Caco-2 (cell line): ENCODE results near the gene FMN1. TPM values are rescaled to one million over a fixed set of nuclear protein-coding genes. Genes with fewer than 3 reads are reported as not detected.

Experiments used
- BruUV-seq: library from RNA; stranded (reverse); fragments of 400-500 nt; replicated peaks from 2 replicates; lab custom pipeline; 2021; lab: Mats Ljungman, UMichigan
- CTCF ChIA-PET: fragments of 300-600 bp; sonication (Branson Sonifier 250); formaldehyde crosslinking; loops from one replicate; lab custom pipeline; 2022; ENCODE audit warnings: antibody characterized with exemption; lab: Charles Lee
- POLR2A ChIA-PET: fragments of 300-600 bp; sonication (Branson Sonifier 250); formaldehyde crosslinking; loops from one replicate; lab custom pipeline; 2022; ENCODE audit warnings: antibody characterized with exemption; lab: Charles Lee
- DNase-seq, 2 experiments: peaks; one replicate each; pipeline versions ENCODE4 v3.0.0 to v3.0.0-alpha.2; 2020 to 2022
- H3K27me3 ChIP-seq: replicated peaks from 2 replicates; pipeline ENCODE4 v1.6.0; 2011; ENCODE audit warnings: low read length; ENCODE audit not compliant: control insufficient read depth, insufficient read depth
- H3K36me3 ChIP-seq: 2 replicates; pipeline ENCODE4 v1.5.1; 2011; ENCODE audit warnings: low read length; ENCODE audit not compliant: control insufficient read depth, insufficient read depth
- H3K4me1 ChIP-seq: fragments of 250-450 bp; sonication (Bioruptor Pico); 2 replicates; pipeline ENCODE4 v1.5.1; 2020; ENCODE audit warnings: mild to moderate bottlenecking
- H3K4me3 ChIP-seq: 2 replicates; pipeline ENCODE4 v1.5.1; 2011; ENCODE audit warnings: low read depth, mild to moderate bottlenecking, control low read depth, low read length
- H3K9me3 ChIP-seq: fragments of 250-450 bp; sonication (Bioruptor Pico); 2 replicates; pipeline ENCODE4 v1.5.1; 2020; ENCODE audit warnings: mild to moderate bottlenecking, moderate library complexity
- H3K27ac Mint-ChIP-seq: one replicate; pipeline ENCODE4 v1.8.0; 2022; ENCODE audit warnings: mixed read lengths; ENCODE audit not compliant: unreplicated experiment
- H3K27me3 Mint-ChIP-seq: one replicate; pipeline ENCODE4 v1.8.0; 2022; ENCODE audit warnings: mixed read lengths; ENCODE audit not compliant: insufficient read depth, unreplicated experiment
- H3K36me3 Mint-ChIP-seq: one replicate; pipeline ENCODE4 v1.8.0; 2022; ENCODE audit warnings: mild to moderate bottlenecking, mixed read lengths; ENCODE audit not compliant: insufficient read depth, unreplicated experiment
- H3K4me1 Mint-ChIP-seq: one replicate; pipeline ENCODE4 v1.8.0; 2022; ENCODE audit warnings: low read depth, mixed read lengths; ENCODE audit not compliant: unreplicated experiment
- H3K4me3 Mint-ChIP-seq: one replicate; pipeline ENCODE4 v1.8.0; 2022; ENCODE audit warnings: mild to moderate bottlenecking, moderate library complexity, mixed read lengths; ENCODE audit not compliant: unreplicated experiment
- H3K9me3 Mint-ChIP-seq: one replicate; pipeline ENCODE4 v1.8.0; 2022; ENCODE audit warnings: mixed read lengths; ENCODE audit not compliant: unreplicated experiment
- intact Hi-C: fragments of 100-400 bp; cut with micrococcal nuclease; formaldehyde crosslinking; loops from one replicate; pipeline ENCODE4 v1.10.0; 2022; ENCODE audit not compliant: unreplicated experiment
- total RNA-seq: library from RNA; stranded (reverse); gene quantifications from 2 replicates; pipeline ENCODE4 v1.2.3, GENCODE V29; 2022
- TF ChIP-seq, protein P1 (sequence below), 2 experiments: fragments of 200-600 bp in 1 of 2; IDR thresholded peaks; 1 replicate in 1 of 2; 2 replicates in 1 of 2; pipeline versions ENCODE4 v1.5.1 to v1.8.0; 2011 to 2022; ENCODE audit warnings: antibody characterized with exemption in 1 of 2, control low read depth in 1 of 2, inconsistent platforms in 1 of 2, low read depth in 1 of 2, low read length in 1 of 2, mild to moderate bottlenecking in 1 of 2, moderate library complexity in 1 of 2; ENCODE audit not compliant: insufficient read depth in 1 of 2, severe bottlenecking in 1 of 2, unreplicated experiment in 1 of 2

FMN1 gene
- total RNA-seq, 1 experiment from 2014 or later: 1.6 TPM

DNA sequence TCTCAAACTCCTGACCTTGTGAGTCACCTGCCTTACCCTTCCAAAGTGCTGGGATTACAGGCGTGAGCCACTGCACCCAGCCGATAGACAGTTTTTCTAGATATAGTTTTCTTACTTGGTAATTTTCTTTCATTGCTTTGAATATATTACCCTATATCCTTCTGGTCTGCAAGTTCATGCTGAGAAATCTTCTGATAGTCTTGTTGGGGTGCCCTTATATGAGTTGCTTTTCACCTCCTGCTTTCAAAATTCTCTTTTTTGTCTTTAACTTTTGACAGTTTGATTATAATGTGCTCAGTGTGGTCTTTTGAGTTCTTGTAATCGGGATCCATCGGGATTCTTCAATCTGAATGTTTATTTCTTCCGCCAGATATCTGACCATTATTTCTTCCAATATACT, 259.4 kb downstream of the FMN1 start:
- Histone ChIP-seq H3K9me3 (no peaks in the 10 kb centered on the region), H3K27me3 (no peaks in the 10 kb centered on the region; the same call in 1 of the 2 replicates), H3K4me1 (no peaks in the 10 kb centered on the region), H3K36me3 (no peaks in the 10 kb centered on the region), H3K4me3 (no peak overlapping the region)
- H3K36me3 Mint-ChIP-seq: no peaks in the 10 kb centered on the region
- no peak overlapping the region for H3K27ac Mint-ChIP-seq
- H3K9me3 Mint-ChIP-seq: no peaks in the 10 kb centered on the region
- no TSS peak for BruUV-seq
- ChIA-PET CTCF (no interaction called here), POLR2A (no interaction called here)
- H3K27me3 Mint-ChIP-seq: peaks cover 5% of the 10 kb centered on the region
- no peak for DNase-seq
- TF ChIP-seq, protein P1, sequence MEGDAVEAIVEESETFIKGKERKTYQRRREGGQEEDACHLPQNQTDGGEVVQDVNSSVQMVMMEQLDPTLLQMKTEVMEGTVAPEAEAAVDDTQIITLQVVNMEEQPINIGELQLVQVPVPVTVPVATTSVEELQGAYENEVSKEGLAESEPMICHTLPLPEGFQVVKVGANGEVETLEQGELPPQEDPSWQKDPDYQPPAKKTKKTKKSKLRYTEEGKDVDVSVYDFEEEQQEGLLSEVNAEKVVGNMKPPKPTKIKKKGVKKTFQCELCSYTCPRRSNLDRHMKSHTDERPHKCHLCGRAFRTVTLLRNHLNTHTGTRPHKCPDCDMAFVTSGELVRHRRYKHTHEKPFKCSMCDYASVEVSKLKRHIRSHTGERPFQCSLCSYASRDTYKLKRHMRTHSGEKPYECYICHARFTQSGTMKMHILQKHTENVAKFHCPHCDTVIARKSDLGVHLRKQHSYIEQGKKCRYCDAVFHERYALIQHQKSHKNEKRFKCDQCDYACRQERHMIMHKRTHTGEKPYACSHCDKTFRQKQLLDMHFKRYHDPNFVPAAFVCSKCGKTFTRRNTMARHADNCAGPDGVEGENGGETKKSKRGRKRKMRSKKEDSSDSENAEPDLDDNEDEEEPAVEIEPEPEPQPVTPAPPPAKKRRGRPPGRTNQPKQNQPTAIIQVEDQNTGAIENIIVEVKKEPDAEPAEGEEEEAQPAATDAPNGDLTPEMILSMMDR (IDR thresholded peaks at IDR 0.05; ENCODE audit: insufficient read depth in 1 of 2, low read depth in 1 of 2, low read length in 1 of 2, severe bottlenecking in 1 of 2, unreplicated experiment in 1 of 2): no peak
- H3K4me3 Mint-ChIP-seq: no peak overlapping the region
- H3K4me1 Mint-ChIP-seq: no peaks in the 10 kb centered on the region
- intact Hi-C loops: no loop called here

DNA sequence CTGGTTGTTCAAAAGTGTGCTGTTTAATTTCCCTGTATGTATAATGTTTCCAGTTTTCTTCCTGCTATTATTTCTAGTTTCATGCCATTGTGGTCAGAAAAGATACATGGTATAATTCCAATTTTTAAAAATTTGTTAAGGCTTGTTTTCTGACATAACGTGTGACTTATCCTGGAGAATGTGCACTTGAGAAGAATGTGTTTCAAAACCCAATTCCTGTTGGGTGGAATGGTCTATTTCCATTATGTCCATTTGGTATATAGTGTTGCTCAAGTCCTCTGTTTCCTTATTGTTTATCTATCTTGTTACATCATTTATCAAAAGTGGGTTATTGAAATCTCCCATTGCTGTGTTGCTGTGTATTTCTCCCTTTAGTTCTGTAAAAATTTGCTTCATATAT, 261.3 kb downstream of the FMN1 start:
- Mint-ChIP-seq H3K27me3 (peaks cover 5% of the 10 kb centered on the region), H3K4me3 (no peak overlapping the region), H3K36me3 (no peaks in the 10 kb centered on the region), H3K27ac (no peak overlapping the region), H3K4me1 (no peaks in the 10 kb centered on the region), H3K9me3 (no peaks in the 10 kb centered on the region)
- no peaks in the 10 kb centered on the region; the same call in 1 of the 2 replicates for H3K27me3 ChIP-seq
- ChIA-PET POLR2A (no interaction called here), CTCF (no interaction called here)
- H3K36me3 ChIP-seq: no peaks in the 10 kb centered on the region
- intact Hi-C loops: no loop called here
- no peaks in the 10 kb centered on the region for H3K9me3 ChIP-seq
- no peaks in the 10 kb centered on the region for H3K4me1 ChIP-seq
- no TSS peak for BruUV-seq
- no peak overlapping the region for H3K4me3 ChIP-seq
- no peak for DNase-seq
- TF ChIP-seq, protein P1 (IDR thresholded peaks at IDR 0.05; ENCODE audit: insufficient read depth in 1 of 2, low read depth in 1 of 2, low read length in 1 of 2, severe bottlenecking in 1 of 2, unreplicated experiment in 1 of 2): no peak

DNA sequence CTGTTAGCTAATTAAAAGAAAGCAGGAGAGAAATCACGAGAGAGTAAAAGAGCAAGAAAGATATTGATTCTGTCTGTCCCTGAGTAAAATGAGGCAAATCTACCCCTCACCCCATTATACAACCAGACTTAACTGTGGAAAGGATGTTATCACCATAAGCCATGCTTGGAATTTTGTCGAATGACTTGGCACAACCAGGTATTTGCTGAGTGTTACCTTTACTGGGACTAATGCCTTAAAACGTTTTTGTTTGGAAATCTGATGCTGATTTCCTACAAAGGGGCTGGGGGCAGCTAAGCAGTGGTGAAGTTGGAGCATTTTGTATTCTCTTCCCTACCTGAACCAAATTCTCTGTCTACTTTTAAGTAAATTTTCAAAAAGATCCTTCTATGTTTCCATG, 265.6 kb downstream of the FMN1 start:
- TF ChIP-seq, protein P1 (IDR thresholded peaks at IDR 0.05; ENCODE audit: insufficient read depth in 1 of 2, low read depth in 1 of 2, low read length in 1 of 2, severe bottlenecking in 1 of 2, unreplicated experiment in 1 of 2): no peak
- Mint-ChIP-seq H3K27ac (no peak overlapping the region), H3K9me3 (no peaks in the 10 kb centered on the region)

More for the DNA sequence above, 265.6 kb downstream of the FMN1 start:
- CTCF ChIA-PET: no interaction called here
- no peak for DNase-seq
- Mint-ChIP-seq H3K36me3 (no peaks in the 10 kb centered on the region), H3K27me3 (no peaks in the 10 kb centered on the region), H3K4me1 (no peaks in the 10 kb centered on the region), H3K4me3 (no peak overlapping the region)
- Histone ChIP-seq H3K4me3 (no peak overlapping the region), H3K36me3 (no peaks in the 10 kb centered on the region), H3K27me3 (no peaks in the 10 kb centered on the region), H3K4me1 (no peaks in the 10 kb centered on the region), H3K9me3 (no peaks in the 10 kb centered on the region)
- no TSS peak for BruUV-seq
- intact Hi-C loops: no loop called here
- POLR2A ChIA-PET: no interaction called here
